IMR-90 (cell line): ENCODE results near the gene NTSR2. TPM values are rescaled to one million over a fixed set of nuclear protein-coding genes. Genes with fewer than 3 reads are reported as not detected.

ENCODE experiments used
- ATAC-seq: fragments of 200-7000 bp; cut with Tn5 transposase; 2 replicates; pipeline ENCODE4 v1.9.1; 2020; ENCODE audit warnings: low read depth, mild to moderate bottlenecking, moderate library complexity
- BruUV-seq: library from RNA; stranded (reverse); fragments of 400-500 nt; replicated peaks from 2 replicates; lab custom pipeline; 2021; lab: Mats Ljungman, UMichigan
- CTCF ChIA-PET: fragments of 300-600 bp; formaldehyde crosslinking; extraction: SDS; loops from one replicate; lab custom pipeline; 2021; ENCODE audit warnings: antibody characterized with exemption; lab: Yijun Ruan, JAX
- POLR2A ChIA-PET: fragments of 300-600 bp; sonication (Branson Sonifier 250); formaldehyde crosslinking; loops from one replicate; lab custom pipeline; 2022; ENCODE audit warnings: antibody characterized with exemption; ENCODE audit not compliant: unreplicated experiment; lab: Charles Lee
- DNase-seq: peaks from one replicate; pipeline ENCODE4 v3.0.0; 2013
- H2AFZ ChIP-seq: replicated peaks from 2 replicates; pipeline ENCODE3; 2013; ENCODE audit warnings: low read length, mild to moderate bottlenecking; ENCODE audit not compliant: poor library complexity
- H2AK5ac ChIP-seq: 2 replicates; pipeline ENCODE4 v1.6.1; 2013; ENCODE audit warnings: low read depth, low read length, inconsistent platforms
- H2AK9ac ChIP-seq: replicated peaks from 2 replicates; pipeline ENCODE3; 2013; ENCODE audit warnings: mild to moderate bottlenecking, low read depth, low read length, moderate library complexity; ENCODE audit not compliant: poor library complexity
- H2BK120ac ChIP-seq: 2 replicates; pipeline ENCODE4 v1.6.1; 2013; ENCODE audit warnings: low read depth, low read length, inconsistent platforms
- H2BK15ac ChIP-seq: 3 replicates; pipeline ENCODE4 v1.6.1; 2013; ENCODE audit warnings: low read depth, low read length, inconsistent platforms
- H2BK20ac ChIP-seq: 2 replicates; pipeline ENCODE4 v1.6.1; 2013; ENCODE audit warnings: low read depth, mild to moderate bottlenecking, inconsistent platforms, low read length, moderate library complexity
- H2BK5ac ChIP-seq: 2 replicates; pipeline ENCODE4 v1.6.1; 2013; ENCODE audit warnings: mild to moderate bottlenecking, low read depth, low read length, inconsistent platforms; ENCODE audit not compliant: poor library complexity, severe bottlenecking
- H3K14ac ChIP-seq: replicated peaks from 2 replicates; pipeline ENCODE4 v1.6.1; 2013; ENCODE audit warnings: low read depth, low read length, inconsistent platforms
- H3K18ac ChIP-seq: 2 replicates; pipeline ENCODE4 v1.6.1; 2013; ENCODE audit warnings: low read depth, low read length, control low read depth
- H3K23ac ChIP-seq: 2 replicates; pipeline ENCODE4 v1.6.1; 2013; ENCODE audit warnings: low read depth, low read length, inconsistent platforms
- H3K27ac ChIP-seq: 2 replicates; pipeline ENCODE4 v1.5.1; 2013; ENCODE audit warnings: mild to moderate bottlenecking, control low read depth, low read length; ENCODE audit not compliant: insufficient read depth
- H3K27me3 ChIP-seq: 2 replicates; pipeline ENCODE4 v1.6.1; 2013; ENCODE audit warnings: low read length; ENCODE audit not compliant: control insufficient read depth, insufficient read depth
- H3K36me3 ChIP-seq: 2 replicates; pipeline ENCODE4 v1.6.1; 2013; ENCODE audit warnings: low read length, mixed read lengths; ENCODE audit not compliant: control insufficient read depth, insufficient read depth
- H3K4ac ChIP-seq: 2 replicates; pipeline ENCODE4 v1.6.1; 2013; ENCODE audit warnings: low read depth, low read length, inconsistent platforms
- H3K4me1 ChIP-seq: 2 replicates; pipeline ENCODE4 v1.6.1; 2013; ENCODE audit warnings: low read length, mixed read lengths; ENCODE audit not compliant: control insufficient read depth, insufficient read depth
- H3K4me2 ChIP-seq: 2 replicates; pipeline ENCODE4 v1.6.1; 2013; ENCODE audit warnings: low read depth, mild to moderate bottlenecking, control low read depth, low read length, moderate library complexity
- H3K4me3 ChIP-seq: 2 replicates; pipeline ENCODE4 v1.5.1; 2013; ENCODE audit warnings: low read depth, mild to moderate bottlenecking, control low read depth, low read length, moderate library complexity; ENCODE audit not compliant: insufficient read depth
- H3K56ac ChIP-seq: 2 replicates; pipeline ENCODE4 v1.6.1; 2013; ENCODE audit warnings: low read length, inconsistent platforms; ENCODE audit not compliant: insufficient read depth; ENCODE audit errors: extremely low read depth
- H3K79me1 ChIP-seq, 2 experiments: 2 replicates each; pipeline ENCODE4 v1.6.1; 2013; ENCODE audit warnings: low read length in 2 of 2, inconsistent platforms in 1 of 2, low read depth in 1 of 2
- H3K9ac ChIP-seq: 2 replicates; pipeline ENCODE4 v1.6.1; 2013; ENCODE audit warnings: low read depth, low read length, control low read depth
- H3K9me1 ChIP-seq: 2 replicates; pipeline ENCODE4 v1.6.1; 2013; ENCODE audit warnings: low read length, inconsistent platforms; ENCODE audit not compliant: insufficient read depth
- H3K9me3 ChIP-seq: 2 replicates; pipeline ENCODE4 v1.6.1; 2013; ENCODE audit warnings: low read length; ENCODE audit not compliant: control insufficient read depth, insufficient read depth
- H4K20me1 ChIP-seq: 2 replicates; pipeline ENCODE4 v1.6.1; 2013; ENCODE audit warnings: low read length, inconsistent platforms; ENCODE audit not compliant: insufficient read depth
- H4K5ac ChIP-seq: 2 replicates; pipeline ENCODE4 v1.6.1; 2013; ENCODE audit warnings: mild to moderate bottlenecking, low read depth, low read length, control low read depth
- H4K8ac ChIP-seq, 2 experiments: 2 replicates each; pipeline ENCODE4 v1.6.1; 2013; ENCODE audit warnings: low read depth in 2 of 2, low read length in 2 of 2, control low read depth in 1 of 2, inconsistent platforms in 1 of 2
- H4K91ac ChIP-seq: 2 replicates; pipeline ENCODE4 v1.6.1; 2013; ENCODE audit warnings: low read depth, low read length, inconsistent platforms; ENCODE audit not compliant: insufficient read depth
- BHLHE40 ChIP-seq: fragments of 150-350 bp; IDR thresholded peaks from 2 replicates; pipeline ENCODE4 v1.6.1; 2016; ENCODE audit warnings: mild to moderate bottlenecking, low read depth, low read length
- CEBPB ChIP-seq: IDR thresholded peaks from 2 replicates; pipeline ENCODE4 v1.6.1; 2012; ENCODE audit warnings: low read depth, low read length, improper control_type of control experiment
- FOS ChIP-seq: fragments of 150-350 bp; IDR thresholded peaks from 2 replicates; pipeline ENCODE4 v1.6.1; 2016; ENCODE audit warnings: low read depth, low read length
- MAFK ChIP-seq: IDR thresholded peaks from 2 replicates; pipeline ENCODE4 v1.6.1; 2012; ENCODE audit warnings: low read depth, low read length, improper control_type of control experiment
- NFE2L2 ChIP-seq: fragments of 150-350 bp; IDR thresholded peaks from 2 replicates; pipeline ENCODE4 v1.6.1; 2016; ENCODE audit warnings: low read depth, mild to moderate bottlenecking, low read length
- POLR2A ChIP-seq: IDR thresholded peaks from 2 replicates; pipeline ENCODE4 v1.6.1; 2012; ENCODE audit warnings: mild to moderate bottlenecking, low read depth, low read length
- RAD21 ChIP-seq: IDR thresholded peaks from 2 replicates; pipeline ENCODE4 v1.6.1; 2012; ENCODE audit warnings: low read length, improper control_type of control experiment
- RCOR1 ChIP-seq: IDR thresholded peaks from 2 replicates; pipeline ENCODE4 v1.6.1; 2012; ENCODE audit warnings: mild to moderate bottlenecking, low read length, improper control_type of control experiment; ENCODE audit not compliant: insufficient replicate concordance
- SMC3 ChIP-seq: fragments of 150-350 bp; IDR thresholded peaks from 2 replicates; pipeline ENCODE4 v1.6.1; 2016; ENCODE audit warnings: low read depth, mild to moderate bottlenecking, antibody characterized with exemption, low read length, moderate library complexity
- WGBS, 2 experiments: methylation state at CpG; one replicate each; pipeline versions ENCODE4 v1.1.5 to v1.1.7; 2013; ENCODE audit warnings: missing lambda C conversion rate in 2 of 2; ENCODE audit not compliant: insufficient read length in 1 of 2; ENCODE audit errors: extremely low coverage in 2 of 2; 5-methylcytosine and 5-hydroxymethylcytosine counted together
- dilution Hi-C: fragments of 300-500 bp; cut with HindIII; formaldehyde crosslinking; loops from one replicate; pipeline ENCODE4 v1.14.3; 2018; ENCODE audit warnings: low sequenced_read_pairs; ENCODE audit not compliant: unreplicated experiment
- in situ Hi-C: fragments of 300-500 bp; cut with MboI; formaldehyde crosslinking; loops from 3 replicates; pipeline ENCODE4 v1.14.3; 2019; ENCODE audit warnings: low sequenced_read_pairs, inconsistent platforms, mixed read lengths
- intact Hi-C: fragments of 100-400 bp; cut with micrococcal nuclease; formaldehyde crosslinking; loops from 2 replicates; pipeline ENCODE4 v1.10.0; 2022
- polyA plus RNA-seq, 3 experiments: library from polyadenylated mRNA; depleted of rRNA; stranded (reverse); fragments of >200 nt; gene quantifications; 2 replicates each; pipeline ENCODE4 v1.2.3, GENCODE V29; 2012; ENCODE audit warnings: low replicate concordance in 1 of 3
- total RNA-seq: library from RNA; depleted of rRNA; stranded (reverse); fragments of >200 nt; gene quantifications from 2 replicates; pipeline ENCODE4 v1.2.3, GENCODE V29; 2012
- TF ChIP-seq, protein P1 (sequence below): conservative IDR thresholded peaks from 2 replicates; pipeline ENCODE4 v1.5.1; 2012; ENCODE audit warnings: mild to moderate bottlenecking, low read depth, low read length, improper control_type of control experiment

NTSR2 gene
- total and polyA plus RNA-seq, 2 of the 4 experiments (the other 2 are of a cell fraction) = not detected

DNA sequence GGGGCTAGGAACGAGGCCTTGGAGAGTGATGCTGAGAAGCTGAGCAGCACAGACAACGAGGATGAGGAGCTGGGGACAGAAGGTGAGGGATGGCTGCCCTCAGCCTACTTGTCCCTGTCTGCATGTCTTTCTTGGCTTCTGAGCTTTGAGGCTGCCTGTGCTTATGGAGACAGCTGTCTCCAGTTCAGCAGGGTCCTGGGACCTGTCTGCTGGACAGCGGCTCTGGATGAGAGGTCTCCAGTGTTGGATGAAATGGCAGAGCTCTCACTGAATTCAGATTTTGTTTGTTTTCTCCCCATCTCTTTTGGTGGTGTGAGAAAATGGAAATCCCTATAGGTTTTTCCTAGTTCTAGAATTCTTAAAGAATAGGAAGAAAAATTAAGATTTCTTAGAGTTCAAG is 54.8 kb downstream of the NTSR2 start:
- Histone ChIP-seq H3K4ac (no peak overlapping the region), H3K4me2 (no peak overlapping the region), H2BK5ac (no peak overlapping the region), H3K4me3 (no peak overlapping the region), H2BK120ac (no peak overlapping the region), H3K9me3 (no peaks in the 10 kb centered on the region; the same call in 1 of the 2 replicates), H3K14ac (no peak overlapping the region), H3K36me3 (no peaks in the 10 kb centered on the region), H2AK9ac (no peak overlapping the region), H2BK15ac (no peak overlapping the region), H4K20me1 (no peaks in the 10 kb centered on the region), H3K18ac (no peak overlapping the region), H3K23ac (no peak overlapping the region), H3K27me3 (peaks cover 18% of the 10 kb centered on the region), H3K56ac (no peak overlapping the region), H4K8ac (no peak overlapping the region), H3K4me1 (peaks cover 3% of the 10 kb centered on the region; the same call in 1 of the 2 replicates), H3K79me1 (no peaks in the 10 kb centered on the region), H2AFZ (no peak overlapping the region), H3K9ac (no peak overlapping the region), H2AK5ac (no peak overlapping the region), H3K27ac (no peak overlapping the region), H3K9me1 (no peaks in the 10 kb centered on the region), H4K5ac (no peak overlapping the region), H2BK20ac (no peak overlapping the region), H4K91ac (no peak overlapping the region)
- no peak for ATAC-seq
- ChIA-PET POLR2A (no interaction called here), CTCF (no interaction called here)
- intact Hi-C loops = no loop called here
- no CpG with 5 or more reads among the region's 3 CpGs for WGBS, 2 experiments
- dilution Hi-C loops = no loop called here
- BruUV-seq = no TSS peak
- DNase-seq = no peak
- in situ Hi-C loops = no loop called here
- TF ChIP-seq RAD21 = no peak
- no peak for TF ChIP-seq POLR2A
- TF ChIP-seq MAFK = no peak
- TF ChIP-seq NFE2L2 = no peak
- TF ChIP-seq FOS = no peak
- no peak for TF ChIP-seq SMC3
- TF ChIP-seq, protein P1, sequence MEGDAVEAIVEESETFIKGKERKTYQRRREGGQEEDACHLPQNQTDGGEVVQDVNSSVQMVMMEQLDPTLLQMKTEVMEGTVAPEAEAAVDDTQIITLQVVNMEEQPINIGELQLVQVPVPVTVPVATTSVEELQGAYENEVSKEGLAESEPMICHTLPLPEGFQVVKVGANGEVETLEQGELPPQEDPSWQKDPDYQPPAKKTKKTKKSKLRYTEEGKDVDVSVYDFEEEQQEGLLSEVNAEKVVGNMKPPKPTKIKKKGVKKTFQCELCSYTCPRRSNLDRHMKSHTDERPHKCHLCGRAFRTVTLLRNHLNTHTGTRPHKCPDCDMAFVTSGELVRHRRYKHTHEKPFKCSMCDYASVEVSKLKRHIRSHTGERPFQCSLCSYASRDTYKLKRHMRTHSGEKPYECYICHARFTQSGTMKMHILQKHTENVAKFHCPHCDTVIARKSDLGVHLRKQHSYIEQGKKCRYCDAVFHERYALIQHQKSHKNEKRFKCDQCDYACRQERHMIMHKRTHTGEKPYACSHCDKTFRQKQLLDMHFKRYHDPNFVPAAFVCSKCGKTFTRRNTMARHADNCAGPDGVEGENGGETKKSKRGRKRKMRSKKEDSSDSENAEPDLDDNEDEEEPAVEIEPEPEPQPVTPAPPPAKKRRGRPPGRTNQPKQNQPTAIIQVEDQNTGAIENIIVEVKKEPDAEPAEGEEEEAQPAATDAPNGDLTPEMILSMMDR = no peak
- no peak for TF ChIP-seq CEBPB
- TF ChIP-seq BHLHE40 = no peak
- TF ChIP-seq RCOR1 = no peak
